ENCODE results near the gene SNX5. TPM values are rescaled to one million over a fixed set of nuclear protein-coding genes. Genes with fewer than 3 reads are reported as not detected.

SNX5 gene
- total and polyA plus RNA-seq, 2 of the 13 experiments (the other 11 are each of a cell fraction or from before 2014, with no cell fraction given): 664 to 1,040 TPM

GRCh38 chr20:17965042-17965697 lies 3.4 kb downstream of the SNX5 start (continued):
- TF ChIP-seq CREM (IDR thresholded peaks at IDR 0.05) (peak; percentile 27; the same call in 1 of the 2 replicates), CREM (CRISPR knock-in tag; IDR thresholded peaks at IDR 0.05) (no peak), CEBPG (CRISPR knock-in tag; IDR thresholded peaks at IDR 0.05) (peak; percentile 78), NFYC (CRISPR knock-in tag; IDR thresholded peaks at IDR 0.05) (0 out of 2 replicates have a peak, but pooled peaks have one; percentile 17), JUN (CRISPR knock-in tag; IDR thresholded peaks at IDR 0.05) (no peak), CSRNP2 (CRISPR knock-in tag; conservative IDR thresholded peaks at IDR 0.05; ENCODE audit: low read depth) (no peak), CC2D1A (CRISPR knock-in tag; IDR thresholded peaks at IDR 0.05) (no peak), TBX2 (CRISPR knock-in tag; IDR thresholded peaks at IDR 0.05; ENCODE audit: borderline replicate concordance) (peak; percentile 26), STAT5B (CRISPR knock-in tag; IDR thresholded peaks at IDR 0.05) (0 out of 2 replicates have a peak, but pooled peaks have one; percentile 37), KMT2B (CRISPR knock-in tag; IDR thresholded peaks at IDR 0.05) (no peak; the same call in 1 of the 2 replicates), ZNF263 (CRISPR knock-in tag; IDR thresholded peaks at IDR 0.05) (peak; percentile 88), ZNF335 (CRISPR knock-in tag; IDR thresholded peaks at IDR 0.05) (no peak), YEATS2 (CRISPR knock-in tag; IDR thresholded peaks at IDR 0.05; ENCODE audit: borderline replicate concordance) (no peak), PAX8 (CRISPR knock-in tag; IDR thresholded peaks at IDR 0.05; ENCODE audit: borderline replicate concordance) (no peak), NFIB (CRISPR knock-in tag; IDR thresholded peaks at IDR 0.05; ENCODE audit: borderline replicate concordance) (no peak), XBP1 (CRISPR knock-in tag; IDR thresholded peaks at IDR 0.05) (no peak), EED (CRISPR knock-in tag; IDR thresholded peaks at IDR 0.05) (no peak), ZNF501 (CRISPR knock-in tag; IDR thresholded peaks at IDR 0.05) (no peak), TFDP1 (CRISPR knock-in tag; IDR thresholded peaks at IDR 0.05; ENCODE audit: borderline replicate concordance) (no peak), RAD21 (CRISPR knock-in tag; IDR thresholded peaks at IDR 0.05) (peak; percentile 19; the same call in 1 of the 2 replicates), ZNF33B (CRISPR knock-in tag; IDR thresholded peaks at IDR 0.05) (peak; percentile 67; the same call in 1 of the 2 replicates), MTA3 (CRISPR knock-in tag; IDR thresholded peaks at IDR 0.05) (no peak), ZNF614 (CRISPR knock-in tag; IDR thresholded peaks at IDR 0.05; ENCODE audit: borderline replicate concordance) (no peak), ZNF607 (CRISPR knock-in tag; IDR thresholded peaks at IDR 0.05; ENCODE audit: borderline replicate concordance) (no peak), KAT7 (CRISPR knock-in tag; IDR thresholded peaks at IDR 0.05; ENCODE audit: borderline replicate concordance) (no peak; the same call in 1 of the 2 replicates), IKZF5 (CRISPR knock-in tag; IDR thresholded peaks at IDR 0.05) (no peak), ZNF569 (CRISPR knock-in tag; IDR thresholded peaks at IDR 0.05; ENCODE audit: borderline replicate concordance) (no peak), HOMEZ (CRISPR knock-in tag; IDR thresholded peaks at IDR 0.05; ENCODE audit: low read depth) (0 out of 2 replicates have a peak, but pooled peaks have one; percentile 6)
